ENCODE data around the gene PTGIR. TPM values are rescaled to one million over a fixed set of nuclear protein-coding genes. Genes with fewer than 3 reads are reported as not detected.

PTGIR gene
- total RNA-seq, 1 experiment from 2014 or later = 0.34 TPM

GRCh38 chr19:46616631-46617322 lies 8.1 kb downstream of the PTGIR start:
- peak; percentile 74 for DNase-seq (ENCODE audit: low read depth)

- peak; percentile 0 for DNase-seq (ENCODE audit: low read depth)
Observed at GRCh38 chr19:46615966-46616365, 8.9 kb downstream of the PTGIR start.

GRCh38 chr19:46614114-46614722 lies 10.7 kb downstream of the PTGIR start:
- peak; percentile 78 for DNase-seq (ENCODE audit: low read depth)

GRCh38 chr19:46613525-46613924 lies 11.4 kb downstream of the PTGIR start:
- DNase-seq (ENCODE audit: low read depth) = no peak

GRCh38 chr19:46611776-46612175 lies 13.1 kb downstream of the PTGIR start:
- DNase-seq (ENCODE audit: low read depth) = no peak

- no peak for DNase-seq (ENCODE audit: low read depth)
Observed at GRCh38 chr19:46610851-46611770, 13.8 kb downstream of the PTGIR start.

GRCh38 chr19:46610413-46610775 lies 14.5 kb downstream of the PTGIR start:
- DNase-seq (ENCODE audit: low read depth) = no peak

GRCh38 chr19:46609511-46610412 lies 15.1 kb downstream of the PTGIR start:
- no peak for DNase-seq (ENCODE audit: low read depth)

GRCh38 chr19:46608581-46609345 lies 16.1 kb downstream of the PTGIR start:
- DNase-seq (ENCODE audit: low read depth) = no peak

GRCh38 chr19:46608178-46608577 lies 16.7 kb downstream of the PTGIR start:
- DNase-seq (ENCODE audit: low read depth) = no peak

GRCh38 chr19:46607448-46607841 lies 17.4 kb downstream of the PTGIR start:
- DNase-seq (ENCODE audit: low read depth) = no peak

- DNase-seq (ENCODE audit: low read depth) = no peak
Observed at GRCh38 chr19:46606681-46607447, 18.0 kb downstream of the PTGIR start.

- no peak for DNase-seq (ENCODE audit: low read depth)
Observed at GRCh38 chr19:46606019-46606418, 18.9 kb downstream of the PTGIR start.

- no peak for DNase-seq (ENCODE audit: low read depth)
Observed at GRCh38 chr19:46605356-46605821, 19.5 kb downstream of the PTGIR start.

- DNase-seq (ENCODE audit: low read depth) = no peak
Observed at GRCh38 chr19:46604781-46605355, 20.0 kb downstream of the PTGIR start.

- DNase-seq (ENCODE audit: low read depth) = no peak
Observed at GRCh38 chr19:46603752-46604231, 21.1 kb downstream of the PTGIR start.

- no peak for DNase-seq (ENCODE audit: low read depth)
Observed at GRCh38 chr19:46603195-46603637, 21.7 kb downstream of the PTGIR start.

GRCh38 chr19:46602392-46603194 lies 22.3 kb downstream of the PTGIR start:
- DNase-seq (ENCODE audit: low read depth) = no peak

Measured in Daoy (cell line).